ENCODE results near the gene SERTAD1.
A peak's percentile ranks its signal among the peaks of the same experiment; 100 is the strongest.

The SERTAD1 gene

DNA sequence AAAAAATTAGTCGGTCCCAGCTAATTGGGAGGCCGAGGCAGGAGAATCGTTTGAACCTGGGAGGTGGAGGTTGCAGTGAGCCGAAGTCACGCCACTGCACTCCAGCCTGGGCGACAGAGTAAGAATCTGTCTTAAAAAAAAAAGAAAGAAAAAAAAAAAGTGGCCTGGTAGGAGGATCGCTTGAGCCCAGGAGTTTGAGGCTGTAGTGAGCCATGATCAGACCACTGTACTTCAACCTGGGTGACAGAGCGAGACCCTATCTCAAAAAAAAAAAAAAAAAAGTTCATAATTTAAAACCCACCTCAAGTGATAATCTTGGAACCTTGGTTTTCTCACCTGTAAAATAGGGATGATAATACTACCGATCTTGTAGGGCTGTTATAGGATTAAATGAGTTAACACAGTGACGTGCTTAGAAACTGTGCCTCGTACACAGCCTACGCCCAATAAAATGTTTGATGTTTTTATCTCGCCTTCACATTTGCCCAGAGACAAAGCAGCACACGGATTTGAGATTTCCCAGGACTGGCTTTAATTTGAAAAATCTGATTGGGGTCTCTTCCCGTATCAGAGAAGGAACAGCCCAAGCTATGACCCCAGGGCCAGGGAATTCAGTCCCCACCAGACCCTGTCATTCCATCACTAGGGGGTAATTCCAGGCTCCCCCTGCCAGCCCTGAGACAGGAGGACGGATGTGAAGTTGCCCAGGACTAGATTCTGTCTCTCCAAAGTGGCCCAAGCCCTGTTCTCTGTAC is 3.6 kb downstream of the SERTAD1 start:
- Histone ChIP-seq H3K4me3 (ENCODE audit: low read length) (no peak overlapping the region), H3K9me2 (replicated peaks; ENCODE audit: control insufficient read depth, low read length) (no peaks in the 10 kb centered on the region), H3K4me2 (ENCODE audit: low read length) (no peak overlapping the region), H3K9me3 (ENCODE audit: control insufficient read depth, insufficient read depth, low read length) (no peaks in the 10 kb centered on the region), H3K36me3 (ENCODE audit: control insufficient read depth, low read length) (peaks cover 12% of the 10 kb centered on the region), H3K4me1 (ENCODE audit: control insufficient read depth, low read length) (peaks cover 45% of the 10 kb centered on the region), H3K27ac (ENCODE audit: low read depth, low read length) (no peak overlapping the region), H4K20me1 (ENCODE audit: control insufficient read depth, insufficient read depth, low read depth, low read length) (no peaks in the 10 kb centered on the region), H3K27me3 (ENCODE audit: control insufficient read depth, low read length) (no peaks in the 10 kb centered on the region), H3K79me2 (ENCODE audit: control insufficient read depth, low read length) (peaks cover 13% of the 10 kb centered on the region), H3F3A (ENCODE audit: control insufficient read depth, insufficient read depth) (peaks cover 9% of the 10 kb centered on the region)
- TF ChIP-seq, protein P1, sequence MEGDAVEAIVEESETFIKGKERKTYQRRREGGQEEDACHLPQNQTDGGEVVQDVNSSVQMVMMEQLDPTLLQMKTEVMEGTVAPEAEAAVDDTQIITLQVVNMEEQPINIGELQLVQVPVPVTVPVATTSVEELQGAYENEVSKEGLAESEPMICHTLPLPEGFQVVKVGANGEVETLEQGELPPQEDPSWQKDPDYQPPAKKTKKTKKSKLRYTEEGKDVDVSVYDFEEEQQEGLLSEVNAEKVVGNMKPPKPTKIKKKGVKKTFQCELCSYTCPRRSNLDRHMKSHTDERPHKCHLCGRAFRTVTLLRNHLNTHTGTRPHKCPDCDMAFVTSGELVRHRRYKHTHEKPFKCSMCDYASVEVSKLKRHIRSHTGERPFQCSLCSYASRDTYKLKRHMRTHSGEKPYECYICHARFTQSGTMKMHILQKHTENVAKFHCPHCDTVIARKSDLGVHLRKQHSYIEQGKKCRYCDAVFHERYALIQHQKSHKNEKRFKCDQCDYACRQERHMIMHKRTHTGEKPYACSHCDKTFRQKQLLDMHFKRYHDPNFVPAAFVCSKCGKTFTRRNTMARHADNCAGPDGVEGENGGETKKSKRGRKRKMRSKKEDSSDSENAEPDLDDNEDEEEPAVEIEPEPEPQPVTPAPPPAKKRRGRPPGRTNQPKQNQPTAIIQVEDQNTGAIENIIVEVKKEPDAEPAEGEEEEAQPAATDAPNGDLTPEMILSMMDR (IDR thresholded peaks at IDR 0.05; ENCODE audit: low read depth, low read length, poor library complexity, severe bottlenecking), result no peak
- TF ChIP-seq EZH2phosphoT487 (IDR thresholded peaks at IDR 0.05; ENCODE audit: borderline replicate concordance, low read length), result no peak

DNA sequence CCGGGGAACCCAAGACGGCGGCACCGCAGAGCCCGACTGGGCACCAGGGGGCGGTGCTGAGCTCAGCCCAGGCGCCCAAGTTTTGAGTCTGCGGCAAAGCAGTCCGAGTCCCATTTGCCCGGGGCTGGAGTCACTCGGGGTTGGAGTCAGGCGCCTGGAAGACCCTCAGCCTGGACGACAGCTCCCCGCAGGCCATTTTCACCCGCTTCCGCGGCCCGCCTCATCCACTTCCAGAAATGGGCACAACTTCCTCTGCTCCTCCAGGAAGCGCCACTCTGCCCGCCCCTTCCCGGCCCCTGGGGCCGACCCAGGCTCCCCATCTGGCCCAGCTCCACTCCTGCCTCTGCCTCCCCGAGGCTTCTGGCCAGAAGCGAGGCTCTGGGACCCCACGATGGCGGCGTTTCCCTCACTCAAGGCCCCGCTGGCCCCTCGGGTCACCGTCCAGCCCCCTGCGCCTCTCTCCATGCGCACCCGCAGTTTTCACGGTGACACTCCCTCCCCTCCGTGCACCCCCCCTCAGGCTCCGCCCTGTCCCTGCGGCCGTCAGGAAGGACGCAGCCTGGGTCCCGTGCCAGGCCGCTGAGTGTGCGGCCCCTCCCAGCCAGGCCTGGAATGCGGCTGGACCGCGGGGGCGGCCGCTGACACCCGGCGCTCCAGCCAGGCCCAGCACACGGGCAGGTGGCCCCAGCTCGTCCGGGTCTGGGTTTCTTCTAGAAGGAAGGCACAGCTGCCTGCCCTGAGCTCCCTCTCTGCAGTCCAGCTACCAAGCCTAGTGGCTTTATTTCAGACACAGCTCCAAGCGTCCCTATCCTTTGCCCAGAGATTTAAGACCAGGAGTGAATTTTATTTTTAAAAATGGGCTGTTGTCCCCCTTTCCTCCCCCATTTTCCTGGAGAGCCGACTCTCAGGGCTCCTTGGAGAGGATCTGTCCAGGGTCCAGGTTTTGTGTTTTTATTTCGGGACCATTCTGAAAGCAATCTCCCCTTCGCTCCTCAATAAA is 4.7 kb downstream of the SERTAD1 start:
- no peaks in the 10 kb centered on the region for H4K20me1 ChIP-seq (ENCODE audit: control insufficient read depth, insufficient read depth, low read depth, low read length)
- no peaks in the 10 kb centered on the region for H3K9me2 ChIP-seq (replicated peaks; ENCODE audit: control insufficient read depth, low read length)
- peak overlapping the region; percentile 8; the same call in 1 of the 2 replicates for H3K27ac ChIP-seq (ENCODE audit: low read depth, low read length)
- peaks cover 12% of the 10 kb centered on the region for H3K36me3 ChIP-seq (ENCODE audit: control insufficient read depth, low read length)
- peaks cover 9% of the 10 kb centered on the region for H3F3A ChIP-seq (ENCODE audit: control insufficient read depth, insufficient read depth)
- H3K79me2 ChIP-seq (ENCODE audit: control insufficient read depth, low read length), result peaks cover 13% of the 10 kb centered on the region
- H3K4me3 ChIP-seq (ENCODE audit: low read length), result peak overlapping the region; percentile 76
- peak overlapping the region; percentile 88 for H3K4me2 ChIP-seq (ENCODE audit: low read length)
- H3K4me1 ChIP-seq (ENCODE audit: control insufficient read depth, low read length), result peaks cover 46% of the 10 kb centered on the region
- no peaks in the 10 kb centered on the region for H3K27me3 ChIP-seq (ENCODE audit: control insufficient read depth, low read length)
- TF ChIP-seq, protein P1 (IDR thresholded peaks at IDR 0.05; ENCODE audit: low read depth, low read length, poor library complexity, severe bottlenecking), result peak; percentile 95
- no peak for TF ChIP-seq EZH2phosphoT487 (IDR thresholded peaks at IDR 0.05; ENCODE audit: borderline replicate concordance, low read length)
- no peaks in the 10 kb centered on the region for H3K9me3 ChIP-seq (ENCODE audit: control insufficient read depth, insufficient read depth, low read length)

DNA sequence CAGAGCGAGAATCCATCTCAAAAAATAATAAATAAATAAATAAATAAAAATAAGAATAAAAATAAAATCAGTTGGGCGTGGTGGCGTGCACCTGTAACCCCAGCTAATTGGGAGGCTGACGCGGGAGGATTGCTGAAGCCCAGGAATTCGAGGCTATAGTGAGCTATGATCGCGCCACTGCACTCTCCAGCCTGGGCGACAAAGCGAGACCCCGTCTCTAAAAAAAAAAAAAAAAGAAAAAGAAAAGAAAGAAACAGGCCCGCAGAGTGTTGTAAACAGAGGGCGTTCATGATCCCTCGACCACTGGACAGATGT is 5.4 kb downstream of the SERTAD1 start:
- no peaks in the 10 kb centered on the region for H4K20me1 ChIP-seq (ENCODE audit: control insufficient read depth, insufficient read depth, low read depth, low read length)
- H3K79me2 ChIP-seq (ENCODE audit: control insufficient read depth, low read length), result peaks cover 13% of the 10 kb centered on the region
- H3F3A ChIP-seq (ENCODE audit: control insufficient read depth, insufficient read depth), result peaks cover 9% of the 10 kb centered on the region
- H3K27me3 ChIP-seq (ENCODE audit: control insufficient read depth, low read length), result no peaks in the 10 kb centered on the region
- H3K4me2 ChIP-seq (ENCODE audit: low read length), result peak overlapping the region; percentile 88
- H3K36me3 ChIP-seq (ENCODE audit: control insufficient read depth, low read length), result peaks cover 12% of the 10 kb centered on the region
- no peak overlapping the region for H3K27ac ChIP-seq (ENCODE audit: low read depth, low read length)
- TF ChIP-seq EZH2phosphoT487 (IDR thresholded peaks at IDR 0.05; ENCODE audit: borderline replicate concordance, low read length), result no peak
- TF ChIP-seq, protein P1 (IDR thresholded peaks at IDR 0.05; ENCODE audit: low read depth, low read length, poor library complexity, severe bottlenecking), result no peak
- H3K9me3 ChIP-seq (ENCODE audit: control insufficient read depth, insufficient read depth, low read length), result no peaks in the 10 kb centered on the region
- no peaks in the 10 kb centered on the region for H3K9me2 ChIP-seq (replicated peaks; ENCODE audit: control insufficient read depth, low read length)
- H3K4me3 ChIP-seq (ENCODE audit: low read length), result peak overlapping the region; percentile 76
- peaks cover 51% of the 10 kb centered on the region for H3K4me1 ChIP-seq (ENCODE audit: control insufficient read depth, low read length)

All from DOHH2 (cell line).